Karpas-422 (cell line): ENCODE measurements around the gene PAMR1. TPM values are rescaled to one million over a fixed set of nuclear protein-coding genes. Genes with fewer than 3 reads are reported as not detected.

ENCODE experiments used
- DNase-seq: peaks from one replicate; pipeline ENCODE4 v3.0.0-alpha.2; 2015
- H2AFZ ChIP-seq: fragments of 200-600 bp; sonication (generic); 2 replicates; pipeline ENCODE4 v1.6.1; 2014; ENCODE audit warnings: antibody characterized with exemption, low read length, mixed read lengths
- H3K27ac ChIP-seq: fragments of 200-600 bp; sonication (generic); 2 replicates; pipeline ENCODE4 v1.5.1; 2014; ENCODE audit warnings: mild to moderate bottlenecking, low read length, moderate library complexity
- H3K27me3 ChIP-seq: fragments of 200-600 bp; sonication (generic); 2 replicates; pipeline ENCODE4 v1.6.1; 2014; ENCODE audit warnings: low read length, mixed read lengths
- H3K36me3 ChIP-seq: fragments of 200-600 bp; sonication (generic); 2 replicates; pipeline ENCODE4 v1.6.1; 2014; ENCODE audit warnings: low read length, mixed read lengths; ENCODE audit not compliant: insufficient read depth
- H3K4me1 ChIP-seq: fragments of 200-600 bp; sonication (generic); 2 replicates; pipeline ENCODE4 v1.6.1; 2014; ENCODE audit warnings: mild to moderate bottlenecking, low read length, mixed read lengths
- H3K4me2 ChIP-seq: fragments of 200-600 bp; sonication (generic); 2 replicates; pipeline ENCODE4 v1.6.1; 2014; ENCODE audit warnings: low read length, low read depth, mild to moderate bottlenecking; ENCODE audit not compliant: poor library complexity, severe bottlenecking
- H3K4me3 ChIP-seq: fragments of 200-600 bp; sonication (generic); 2 replicates; pipeline ENCODE4 v1.5.1; 2014; ENCODE audit warnings: mild to moderate bottlenecking, antibody characterized with exemption, low read length, mixed read lengths
- H3K79me2 ChIP-seq: fragments of 200-600 bp; sonication (generic); 2 replicates; pipeline ENCODE4 v1.6.1; 2014; ENCODE audit warnings: mild to moderate bottlenecking, low read length, mixed read lengths
- H3K9ac ChIP-seq: fragments of 200-600 bp; sonication (generic); 2 replicates; pipeline ENCODE4 v1.6.0; 2014; ENCODE audit warnings: low read length
- H3K9me2 ChIP-seq: fragments of 200-600 bp; sonication (generic), shearing (Covaris generic); replicated peaks from 2 replicates; pipeline ENCODE4 v1.6.0; 2014; ENCODE audit warnings: mild to moderate bottlenecking, low read length, moderate library complexity; ENCODE audit not compliant: insufficient read depth
- H3K9me3 ChIP-seq: fragments of 300-700, 200-600 bp; sonication (generic); 2 replicates; pipeline ENCODE4 v1.6.1; 2014; ENCODE audit warnings: low read length, mixed read lengths
- H4K20me1 ChIP-seq: fragments of 200-600 bp; sonication (generic); 2 replicates; pipeline ENCODE4 v1.6.1; 2014; ENCODE audit warnings: mild to moderate bottlenecking, antibody characterized with exemption, low read length, low read depth; ENCODE audit not compliant: insufficient read depth
- total RNA-seq: library from RNA; depleted of rRNA; stranded (reverse); fragments of >200 nt; shearing (Covaris generic); gene quantifications from 2 replicates; pipeline ENCODE4 v1.2.3, GENCODE V29; 2014; ENCODE audit warnings: low replicate concordance; rRNA removed

Gene PAMR1, protein sequence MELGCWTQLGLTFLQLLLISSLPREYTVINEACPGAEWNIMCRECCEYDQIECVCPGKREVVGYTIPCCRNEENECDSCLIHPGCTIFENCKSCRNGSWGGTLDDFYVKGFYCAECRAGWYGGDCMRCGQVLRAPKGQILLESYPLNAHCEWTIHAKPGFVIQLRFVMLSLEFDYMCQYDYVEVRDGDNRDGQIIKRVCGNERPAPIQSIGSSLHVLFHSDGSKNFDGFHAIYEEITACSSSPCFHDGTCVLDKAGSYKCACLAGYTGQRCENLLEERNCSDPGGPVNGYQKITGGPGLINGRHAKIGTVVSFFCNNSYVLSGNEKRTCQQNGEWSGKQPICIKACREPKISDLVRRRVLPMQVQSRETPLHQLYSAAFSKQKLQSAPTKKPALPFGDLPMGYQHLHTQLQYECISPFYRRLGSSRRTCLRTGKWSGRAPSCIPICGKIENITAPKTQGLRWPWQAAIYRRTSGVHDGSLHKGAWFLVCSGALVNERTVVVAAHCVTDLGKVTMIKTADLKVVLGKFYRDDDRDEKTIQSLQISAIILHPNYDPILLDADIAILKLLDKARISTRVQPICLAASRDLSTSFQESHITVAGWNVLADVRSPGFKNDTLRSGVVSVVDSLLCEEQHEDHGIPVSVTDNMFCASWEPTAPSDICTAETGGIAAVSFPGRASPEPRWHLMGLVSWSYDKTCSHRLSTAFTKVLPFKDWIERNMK
- total RNA-seq = not detected in 2 replicates

GRCh38 chr11:35525501-35526175, at the start of gene PAMR1:
PAMR1 (minus strand) TSS chr11:35525616; CDS start chr11:35525585, 31 bp downstream.
- Histone ChIP-seq H3K79me2 (no peaks in the 10 kb centered on the region), H4K20me1 (no peaks in the 10 kb centered on the region), H3K4me2 (no peak within 1 kb of the TSS), H3K27me3 (no peaks in the 10 kb centered on the region), H3K9ac (no peak within 1 kb of the TSS), H3K27ac (no peak within 1 kb of the TSS), H2AFZ (no peak within 1 kb of the TSS), H3K9me2 (no peaks in the 10 kb centered on the region), H3K4me3 (no peak within 1 kb of the TSS), H3K9me3 (no peaks in the 10 kb centered on the region), H3K4me1 (no peaks in the 10 kb centered on the region), H3K36me3 (no peaks in the 10 kb centered on the region)
- DNase-seq = no peak

DNA sequence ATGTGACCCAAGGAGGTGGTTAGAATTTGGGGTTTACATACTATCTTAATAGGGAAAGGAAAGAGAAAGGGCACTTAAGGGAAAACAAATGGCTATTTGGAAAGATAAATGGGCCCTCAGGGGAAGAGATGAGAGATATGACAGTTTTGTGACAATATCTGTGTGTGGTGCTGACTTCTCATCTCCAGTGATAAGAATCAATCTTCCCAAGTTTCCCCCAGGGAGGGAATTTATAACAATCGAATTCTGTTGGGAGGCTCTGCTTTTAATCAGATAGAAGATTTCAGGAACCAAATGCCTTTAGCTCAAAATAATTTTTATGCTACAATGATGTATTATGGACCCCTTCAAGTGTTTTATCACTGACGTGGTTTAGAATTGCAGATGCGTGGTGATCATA, 46.3 kb upstream of the PAMR1 start:
- H3K27ac ChIP-seq = no peak overlapping the region
- H3K79me2 ChIP-seq = no peaks in the 10 kb centered on the region
- no peak overlapping the region for H3K4me2 ChIP-seq
- no peaks in the 10 kb centered on the region for H3K9me2 ChIP-seq
- no peaks in the 10 kb centered on the region for H3K9me3 ChIP-seq
- no peak for DNase-seq
- no peak overlapping the region for H3K9ac ChIP-seq
- no peak overlapping the region for H2AFZ ChIP-seq
- no peak overlapping the region for H3K4me3 ChIP-seq
- H3K4me1 ChIP-seq = no peaks in the 10 kb centered on the region
- H3K27me3 ChIP-seq = no peaks in the 10 kb centered on the region
- no peaks in the 10 kb centered on the region for H4K20me1 ChIP-seq
- H3K36me3 ChIP-seq = no peaks in the 10 kb centered on the region

- Histone ChIP-seq H3K9me2 (no peaks in the 10 kb centered on the region), H2AFZ (no peak overlapping the region), H3K9me3 (no peaks in the 10 kb centered on the region), H3K27ac (no peak overlapping the region), H4K20me1 (no peaks in the 10 kb centered on the region), H3K4me3 (no peak overlapping the region), H3K4me2 (no peak overlapping the region), H3K27me3 (no peaks in the 10 kb centered on the region), H3K79me2 (no peaks in the 10 kb centered on the region), H3K36me3 (no peaks in the 10 kb centered on the region), H3K9ac (no peak overlapping the region), H3K4me1 (no peaks in the 10 kb centered on the region)
- no peak for DNase-seq
Measured at GRCh38 chr11:35567737-35568465, 42.5 kb upstream of the PAMR1 start.

GRCh38 chr11:35566885-35567284, 41.5 kb upstream of the PAMR1 start:
- H3K9me2 ChIP-seq = no peaks in the 10 kb centered on the region
- H3K79me2 ChIP-seq = no peaks in the 10 kb centered on the region
- no peak overlapping the region for H3K27ac ChIP-seq
- no peaks in the 10 kb centered on the region for H3K36me3 ChIP-seq
- H4K20me1 ChIP-seq = no peaks in the 10 kb centered on the region
- H3K4me2 ChIP-seq = no peak overlapping the region
- H3K4me3 ChIP-seq = no peak overlapping the region
- DNase-seq = no peak
- H3K9ac ChIP-seq = no peak overlapping the region
- no peaks in the 10 kb centered on the region for H3K4me1 ChIP-seq
- H3K27me3 ChIP-seq = no peaks in the 10 kb centered on the region
- H2AFZ ChIP-seq = no peak overlapping the region
- H3K9me3 ChIP-seq = no peaks in the 10 kb centered on the region

GRCh38 chr11:35566181-35566580, 40.8 kb upstream of the PAMR1 start:
- Histone ChIP-seq H3K79me2 (no peaks in the 10 kb centered on the region), H3K9me3 (no peaks in the 10 kb centered on the region), H3K4me1 (no peaks in the 10 kb centered on the region), H3K9me2 (no peaks in the 10 kb centered on the region), H2AFZ (no peak overlapping the region), H3K4me2 (no peak overlapping the region), H4K20me1 (no peaks in the 10 kb centered on the region), H3K4me3 (no peak overlapping the region), H3K9ac (no peak overlapping the region), H3K36me3 (no peaks in the 10 kb centered on the region), H3K27ac (no peak overlapping the region), H3K27me3 (no peaks in the 10 kb centered on the region)
- no peak for DNase-seq

DNA sequence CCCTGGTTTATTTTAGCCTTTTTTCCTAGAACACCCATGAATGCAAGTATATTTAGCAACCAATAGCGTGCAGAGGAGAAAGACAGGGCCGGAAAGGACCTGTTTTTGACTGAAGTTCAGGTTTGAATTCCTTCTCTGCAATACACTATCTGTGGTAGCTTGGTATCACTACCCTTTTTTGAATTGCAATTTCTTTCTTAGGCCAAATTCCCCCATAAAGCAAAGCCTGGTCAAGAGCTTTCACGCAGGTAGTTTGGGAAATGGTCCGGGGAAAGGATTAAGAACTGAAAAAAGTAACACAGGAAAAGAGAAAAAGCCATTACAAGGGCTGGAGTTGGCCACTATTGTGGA, 38.8 kb upstream of the PAMR1 start:
- H2AFZ ChIP-seq = no peak overlapping the region
- DNase-seq = no peak
- no peaks in the 10 kb centered on the region for H3K36me3 ChIP-seq
- H3K9ac ChIP-seq = no peak overlapping the region
- no peaks in the 10 kb centered on the region for H3K27me3 ChIP-seq
- no peak overlapping the region for H3K4me2 ChIP-seq
- no peaks in the 10 kb centered on the region for H3K9me2 ChIP-seq
- no peaks in the 10 kb centered on the region for H4K20me1 ChIP-seq
- H3K9me3 ChIP-seq = no peaks in the 10 kb centered on the region
- no peaks in the 10 kb centered on the region for H3K4me1 ChIP-seq
- no peak overlapping the region for H3K4me3 ChIP-seq
- no peak overlapping the region for H3K27ac ChIP-seq
- H3K79me2 ChIP-seq = no peaks in the 10 kb centered on the region

DNA sequence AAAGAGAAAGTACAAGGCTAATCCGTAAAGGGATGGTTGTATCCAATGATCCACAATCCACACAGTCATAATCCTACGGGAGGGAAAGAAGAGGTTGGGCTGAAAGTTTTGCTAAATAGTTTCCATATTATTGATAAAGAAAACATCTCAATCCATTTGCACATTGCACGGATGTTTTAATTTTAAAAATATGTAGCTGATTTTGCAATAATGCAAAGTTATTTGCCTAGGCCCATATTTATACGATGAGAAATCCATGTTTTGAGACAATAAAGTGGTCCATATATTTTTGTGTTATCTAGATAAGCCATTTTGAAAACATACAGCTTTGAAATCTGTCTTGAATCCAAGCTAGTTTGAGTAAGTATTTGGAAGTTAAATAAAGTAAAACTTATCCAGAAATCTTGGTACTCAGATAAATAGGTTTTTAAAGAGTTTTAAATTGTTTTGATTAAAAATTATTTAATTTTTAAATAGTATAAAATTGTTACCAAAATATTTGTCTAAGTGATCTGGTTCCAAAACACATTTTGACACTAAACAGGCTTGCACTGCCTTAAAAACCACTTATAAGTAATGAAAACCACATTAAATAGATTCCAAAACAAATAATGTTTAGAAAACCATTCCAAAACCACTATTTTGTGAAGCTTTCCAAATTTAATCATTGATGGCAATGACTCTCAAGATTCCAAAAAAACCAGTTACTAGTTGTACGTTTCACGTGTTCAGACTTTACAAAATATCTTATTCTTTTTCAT, 38.2 kb upstream of the PAMR1 start:
- H3K27me3 ChIP-seq = no peaks in the 10 kb centered on the region
- H3K9me3 ChIP-seq = no peaks in the 10 kb centered on the region
- no peak overlapping the region for H3K4me2 ChIP-seq
- H3K36me3 ChIP-seq = no peaks in the 10 kb centered on the region
- H4K20me1 ChIP-seq = no peaks in the 10 kb centered on the region
- DNase-seq = no peak
- no peak overlapping the region for H2AFZ ChIP-seq
- H3K27ac ChIP-seq = no peak overlapping the region
- H3K4me1 ChIP-seq = no peaks in the 10 kb centered on the region
- H3K79me2 ChIP-seq = no peaks in the 10 kb centered on the region
- H3K9ac ChIP-seq = no peak overlapping the region
- H3K4me3 ChIP-seq = no peak overlapping the region
- H3K9me2 ChIP-seq = no peaks in the 10 kb centered on the region
